ENCODE results near the gene RAB3IL1.

GRCh38 chr11:61854966-61855714 lies 62.2 kb downstream of the RAB3IL1 start:
- no peak for TF ChIP-seq CHD2 (IDR thresholded peaks at IDR 0.05; ENCODE audit: low read depth, low read length)
- TF ChIP-seq, protein P1, sequence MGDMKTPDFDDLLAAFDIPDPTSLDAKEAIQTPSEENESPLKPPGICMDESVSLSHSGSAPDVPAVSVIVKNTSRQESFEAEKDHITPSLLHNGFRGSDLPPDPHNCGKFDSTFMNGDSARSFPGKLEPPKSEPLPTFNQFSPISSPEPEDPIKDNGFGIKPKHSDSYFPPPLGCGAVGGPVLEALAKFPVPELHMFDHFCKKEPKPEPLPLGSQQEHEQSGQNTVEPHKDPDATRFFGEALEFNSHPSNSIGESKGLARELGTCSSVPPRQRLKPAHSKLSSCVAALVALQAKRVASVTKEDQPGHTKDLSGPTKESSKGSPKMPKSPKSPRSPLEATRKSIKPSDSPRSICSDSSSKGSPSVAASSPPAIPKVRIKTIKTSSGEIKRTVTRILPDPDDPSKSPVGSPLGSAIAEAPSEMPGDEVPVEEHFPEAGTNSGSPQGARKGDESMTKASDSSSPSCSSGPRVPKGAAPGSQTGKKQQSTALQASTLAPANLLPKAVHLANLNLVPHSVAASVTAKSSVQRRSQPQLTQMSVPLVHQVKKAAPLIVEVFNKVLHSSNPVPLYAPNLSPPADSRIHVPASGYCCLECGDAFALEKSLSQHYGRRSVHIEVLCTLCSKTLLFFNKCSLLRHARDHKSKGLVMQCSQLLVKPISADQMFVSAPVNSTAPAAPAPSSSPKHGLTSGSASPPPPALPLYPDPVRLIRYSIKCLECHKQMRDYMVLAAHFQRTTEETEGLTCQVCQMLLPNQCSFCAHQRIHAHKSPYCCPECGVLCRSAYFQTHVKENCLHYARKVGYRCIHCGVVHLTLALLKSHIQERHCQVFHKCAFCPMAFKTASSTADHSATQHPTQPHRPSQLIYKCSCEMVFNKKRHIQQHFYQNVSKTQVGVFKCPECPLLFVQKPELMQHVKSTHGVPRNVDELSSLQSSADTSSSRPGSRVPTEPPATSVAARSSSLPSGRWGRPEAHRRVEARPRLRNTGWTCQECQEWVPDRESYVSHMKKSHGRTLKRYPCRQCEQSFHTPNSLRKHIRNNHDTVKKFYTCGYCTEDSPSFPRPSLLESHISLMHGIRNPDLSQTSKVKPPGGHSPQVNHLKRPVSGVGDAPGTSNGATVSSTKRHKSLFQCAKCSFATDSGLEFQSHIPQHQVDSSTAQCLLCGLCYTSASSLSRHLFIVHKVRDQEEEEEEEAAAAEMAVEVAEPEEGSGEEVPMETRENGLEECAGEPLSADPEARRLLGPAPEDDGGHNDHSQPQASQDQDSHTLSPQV (IDR thresholded peaks at IDR 0.05), result no peak
- no peak for TF ChIP-seq SIN3A (IDR thresholded peaks at IDR 0.05; ENCODE audit: borderline replicate concordance in 2 of 2, control insufficient read depth in 1 of 2, low read depth in 2 of 2, low read length in 2 of 2)
- TF ChIP-seq MAX (CRISPR knock-in tag; IDR thresholded peaks at IDR 0.05), result no peak
- no peak for TF ChIP-seq SRSF1 (IDR thresholded peaks at IDR 0.05; ENCODE audit: low read depth, low read length)
- TF ChIP-seq MAFK (IDR thresholded peaks at IDR 0.05; ENCODE audit: low read length), result no peak
- no peak for TF ChIP-seq ELF4 (CRISPR knock-in tag; IDR thresholded peaks at IDR 0.05)
- TF ChIP-seq HMGXB4 (CRISPR knock-in tag; IDR thresholded peaks at IDR 0.05), result no peak
- TF ChIP-seq ZNF212 (CRISPR knock-in tag; IDR thresholded peaks at IDR 0.05), result no peak
- no peak for TF ChIP-seq NFXL1 (CRISPR knock-in tag; IDR thresholded peaks at IDR 0.05)
- no peak for TF ChIP-seq PML (IDR thresholded peaks at IDR 0.05; ENCODE audit: low read length)
- TF ChIP-seq SP1 (CRISPR knock-in tag; IDR thresholded peaks at IDR 0.05), result no peak

All from K562 (cell line).